ENCODE data around the gene IFRD2.

DNA sequence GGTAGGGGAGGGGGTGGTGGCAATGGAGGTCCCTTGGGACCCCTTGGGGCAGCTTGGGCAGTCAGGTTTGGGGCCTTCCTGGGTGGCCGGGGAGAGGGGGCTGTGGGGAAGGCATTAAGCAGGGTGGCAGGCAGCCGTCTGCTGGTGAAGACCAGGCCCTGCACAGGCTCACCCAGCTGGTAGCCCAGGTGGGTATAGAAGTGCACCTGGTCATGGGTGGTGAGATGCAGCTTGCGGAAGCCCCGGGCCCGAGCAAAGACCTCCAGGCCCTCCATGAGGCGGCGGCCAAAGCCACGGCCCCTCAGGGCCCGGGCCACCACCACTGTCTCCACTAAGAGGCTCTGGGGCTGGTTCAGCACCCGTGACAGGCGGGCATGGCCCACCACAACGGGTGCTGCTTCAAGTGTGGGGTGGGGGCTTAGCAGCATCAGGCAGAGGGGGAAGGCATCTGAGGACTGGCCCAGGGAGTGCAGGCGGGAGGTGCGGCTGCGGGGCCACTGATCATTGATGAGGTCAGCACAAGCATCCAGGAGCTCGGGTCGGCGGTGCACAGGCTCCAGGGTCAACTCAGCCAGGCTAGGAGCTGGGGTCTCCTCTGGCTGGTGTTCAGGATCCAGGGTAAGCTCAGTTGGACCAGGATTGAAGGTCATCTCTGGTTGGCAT is 4.6 kb upstream of the IFRD2 start:
- TF ChIP-seq, protein P1, sequence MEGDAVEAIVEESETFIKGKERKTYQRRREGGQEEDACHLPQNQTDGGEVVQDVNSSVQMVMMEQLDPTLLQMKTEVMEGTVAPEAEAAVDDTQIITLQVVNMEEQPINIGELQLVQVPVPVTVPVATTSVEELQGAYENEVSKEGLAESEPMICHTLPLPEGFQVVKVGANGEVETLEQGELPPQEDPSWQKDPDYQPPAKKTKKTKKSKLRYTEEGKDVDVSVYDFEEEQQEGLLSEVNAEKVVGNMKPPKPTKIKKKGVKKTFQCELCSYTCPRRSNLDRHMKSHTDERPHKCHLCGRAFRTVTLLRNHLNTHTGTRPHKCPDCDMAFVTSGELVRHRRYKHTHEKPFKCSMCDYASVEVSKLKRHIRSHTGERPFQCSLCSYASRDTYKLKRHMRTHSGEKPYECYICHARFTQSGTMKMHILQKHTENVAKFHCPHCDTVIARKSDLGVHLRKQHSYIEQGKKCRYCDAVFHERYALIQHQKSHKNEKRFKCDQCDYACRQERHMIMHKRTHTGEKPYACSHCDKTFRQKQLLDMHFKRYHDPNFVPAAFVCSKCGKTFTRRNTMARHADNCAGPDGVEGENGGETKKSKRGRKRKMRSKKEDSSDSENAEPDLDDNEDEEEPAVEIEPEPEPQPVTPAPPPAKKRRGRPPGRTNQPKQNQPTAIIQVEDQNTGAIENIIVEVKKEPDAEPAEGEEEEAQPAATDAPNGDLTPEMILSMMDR (IDR thresholded peaks at IDR 0.05): no peak
- no peak for TF ChIP-seq POLR2AphosphoS5 (IDR thresholded peaks at IDR 0.05)
